ENCODE measurements around the gene ATF7.

GRCh38 chr12:53498235-53498630 is 127.9 kb downstream of the ATF7 start:
- TF ChIP-seq CTCF (IDR thresholded peaks at IDR 0.05) (no peak), POLR2A (IDR thresholded peaks at IDR 0.05) (no peak)
